Neural cell (in vitro differentiated cells): ENCODE data around the gene C10orf105. TPM values are rescaled to one million over a fixed set of nuclear protein-coding genes. Genes with fewer than 3 reads are reported as not detected.

Experiments used
- H2AFZ ChIP-seq: fragments of 200-600, 300-800 bp; sonication (generic), shearing (Covaris generic); 2 replicates; pipeline ENCODE4 v1.6.0; 2014; ENCODE audit warnings: low read depth, mild to moderate bottlenecking, antibody characterized with exemption, low read length, moderate library complexity
- H3F3A ChIP-seq: fragments of 200-600 bp; shearing (Covaris generic); 2 replicates; pipeline ENCODE4 v1.6.1; 2016; ENCODE audit warnings: mild to moderate bottlenecking, moderate library complexity, mixed read lengths, antibody characterized with exemption, low read length; ENCODE audit not compliant: insufficient read depth, poor library complexity, severe bottlenecking
- H3K27ac ChIP-seq: fragments of 200-600, 300-800 bp; sonication (generic), shearing (Covaris generic); 2 replicates; pipeline ENCODE4 v1.5.1; 2014; ENCODE audit warnings: mild to moderate bottlenecking, low read length, moderate library complexity
- H3K27me3 ChIP-seq: fragments of 300-800, 200-600 bp; sonication (generic), shearing (Covaris generic); 2 replicates; pipeline ENCODE4 v1.6.0; 2014; ENCODE audit warnings: mild to moderate bottlenecking, low read depth, low read length, moderate library complexity; ENCODE audit not compliant: insufficient read depth
- H3K36me3 ChIP-seq: fragments of 300-800, 200-600 bp; sonication (generic), shearing (Covaris generic); 2 replicates; pipeline ENCODE4 v1.5.1; 2014; ENCODE audit warnings: mild to moderate bottlenecking, antibody characterized with exemption, low read length, moderate library complexity; ENCODE audit not compliant: insufficient read depth
- H3K4me2 ChIP-seq: fragments of 300-800, 200-600 bp; sonication (generic), shearing (Covaris generic); 2 replicates; pipeline ENCODE4 v1.6.0; 2014; ENCODE audit warnings: mild to moderate bottlenecking, low read length
- H3K4me3 ChIP-seq: fragments of 300-800, 200-600 bp; sonication (generic), shearing (Covaris generic); 2 replicates; pipeline ENCODE4 v1.5.1; 2014; ENCODE audit warnings: mild to moderate bottlenecking, low read length, moderate library complexity
- H3K79me2 ChIP-seq: fragments of 200-600 bp; shearing (Covaris generic); replicated peaks from 2 replicates; pipeline ENCODE4 v1.6.0; 2014; ENCODE audit warnings: mild to moderate bottlenecking, low read length, moderate library complexity; ENCODE audit not compliant: insufficient read depth
- H3K9ac ChIP-seq: fragments of 300-800, 200-600 bp; sonication (generic), shearing (Covaris generic); 2 replicates; pipeline ENCODE4 v1.6.1; 2016; ENCODE audit warnings: mild to moderate bottlenecking, low read length, mixed read lengths
- H3K9me2 ChIP-seq: fragments of 200-600 bp; shearing (Covaris generic); 2 replicates; pipeline ENCODE4 v1.6.1; 2016; ENCODE audit warnings: mild to moderate bottlenecking, low read length, mixed read lengths; ENCODE audit not compliant: insufficient read depth
- H3K9me3 ChIP-seq: fragments of 200-600, 300-800 bp; sonication (generic), shearing (Covaris generic); 2 replicates; pipeline ENCODE4 v1.6.1; 2016; ENCODE audit warnings: mild to moderate bottlenecking, mixed run types, low read length, moderate library complexity, mixed read lengths
- H4K20me1 ChIP-seq: fragments of 200-600 bp; shearing (Covaris generic); 2 replicates; pipeline ENCODE4 v1.6.1; 2016; ENCODE audit warnings: mild to moderate bottlenecking, mixed run types; ENCODE audit not compliant: insufficient read depth
- EP300 ChIP-seq: fragments of 450-650 bp; conservative IDR thresholded peaks from 2 replicates; pipeline ENCODE4 v1.6.1; 2014; ENCODE audit warnings: antibody characterized with exemption, mild to moderate bottlenecking, moderate library complexity; ENCODE audit not compliant: poor library complexity, severe bottlenecking
- EZH2 ChIP-seq: fragments of 200-600, 300-800 bp; shearing (Covaris generic), sonication (generic); IDR thresholded peaks from 2 replicates; pipeline ENCODE4 v1.6.1; 2014; ENCODE audit warnings: antibody characterized with exemption, low read length, borderline replicate concordance, mild to moderate bottlenecking; ENCODE audit not compliant: insufficient read depth, poor library complexity, severe bottlenecking
- MXI1 ChIP-seq: fragments of 450-650 bp; conservative IDR thresholded peaks from 2 replicates; pipeline ENCODE4 v1.6.1; 2014; ENCODE audit warnings: antibody characterized with exemption, mild to moderate bottlenecking; ENCODE audit not compliant: poor library complexity, severe bottlenecking
- POLR2AphosphoS5 ChIP-seq: IDR thresholded peaks from 2 replicates; pipeline ENCODE4 v1.6.1; 2012
- RAD21 ChIP-seq: fragments of 450-650 bp; conservative IDR thresholded peaks from 2 replicates; pipeline ENCODE4 v1.6.1; 2014; ENCODE audit warnings: antibody characterized with exemption, mild to moderate bottlenecking, moderate library complexity
- SMC3 ChIP-seq: fragments of 450-650 bp; conservative IDR thresholded peaks from 2 replicates; pipeline ENCODE4 v1.6.1; 2014; ENCODE audit warnings: antibody characterized with exemption, mild to moderate bottlenecking, moderate library complexity; ENCODE audit not compliant: poor library complexity
- TAF1 ChIP-seq: IDR thresholded peaks from 2 replicates; pipeline ENCODE4 v1.6.1; 2012; ENCODE audit warnings: low read depth
- polyA plus RNA-seq: library from polyadenylated mRNA; depleted of rRNA; stranded (reverse); fragments of >200 nt; gene quantifications from 2 replicates; pipeline ENCODE4 v1.2.3, GENCODE V29; 2014
- TF ChIP-seq, protein P1 (sequence below): IDR thresholded peaks from 2 replicates; pipeline ENCODE4 v1.6.1; 2012; ENCODE audit warnings: borderline replicate concordance
- TF ChIP-seq, protein P2 (sequence below): fragments of 450-650 bp; IDR thresholded peaks from 2 replicates; pipeline ENCODE4 v1.5.1; 2014; ENCODE audit warnings: antibody characterized with exemption, mild to moderate bottlenecking, moderate library complexity; ENCODE audit not compliant: poor library complexity, severe bottlenecking

Gene C10orf105
- polyA plus RNA-seq, 1 donor from 2014 or later = 0.11 TPM

DNA sequence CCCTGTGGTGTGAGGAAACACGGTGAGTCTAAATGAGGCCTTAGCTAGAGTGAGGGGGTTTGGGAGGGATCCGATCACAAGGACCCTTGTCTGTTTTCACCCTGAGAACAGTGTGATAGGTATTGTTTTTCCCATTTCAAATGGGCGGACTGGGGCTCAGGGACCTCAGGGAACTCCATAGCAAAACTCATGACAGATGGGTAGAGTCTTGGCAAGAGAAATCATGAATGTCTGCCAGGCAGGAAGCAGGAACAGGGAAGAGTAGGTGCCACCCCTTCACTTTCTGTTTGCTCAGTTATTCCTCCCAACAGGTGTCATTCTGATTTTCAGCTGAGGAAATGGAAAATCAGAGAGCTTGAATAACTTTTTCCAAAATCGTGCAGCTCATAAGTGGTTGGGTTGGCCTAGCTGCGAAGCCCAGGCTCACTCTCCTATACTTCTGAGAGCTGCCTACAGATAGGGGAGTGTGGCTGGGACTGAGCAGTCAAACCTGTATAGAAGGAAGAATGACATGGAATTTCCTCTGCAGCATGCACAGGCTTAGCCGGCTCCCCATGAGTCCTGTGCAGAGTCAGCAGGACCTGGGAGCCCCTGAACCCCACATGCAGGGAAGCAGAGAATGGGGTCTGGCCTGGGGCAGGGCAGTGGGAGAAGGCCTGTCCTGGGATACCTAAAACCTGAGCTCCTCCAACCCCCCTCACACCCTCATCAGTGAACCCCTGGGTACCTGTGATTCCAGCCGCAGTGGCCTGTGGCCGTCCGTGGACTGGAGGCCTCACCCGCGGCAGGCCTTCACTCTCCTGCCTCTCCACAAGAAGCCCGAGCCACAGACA, 17.6 kb upstream of the C10orf105 start:
- H3K36me3 ChIP-seq = no peaks in the 10 kb centered on the region
- no peaks in the 10 kb centered on the region for H3K27me3 ChIP-seq
- no peak for TF ChIP-seq RAD21
- no peak for TF ChIP-seq TAF1
- TF ChIP-seq POLR2AphosphoS5 = no peak
- H4K20me1 ChIP-seq = no peaks in the 10 kb centered on the region
- H3K27ac ChIP-seq = no peak overlapping the region
- no peaks in the 10 kb centered on the region for H3K9me3 ChIP-seq
- no peaks in the 10 kb centered on the region for H3K79me2 ChIP-seq
- no peak overlapping the region for H3K4me3 ChIP-seq
- H3K9ac ChIP-seq = no peak overlapping the region
- H3K9me2 ChIP-seq = no peaks in the 10 kb centered on the region
- no peak overlapping the region for H3K4me2 ChIP-seq
- no peaks in the 10 kb centered on the region for H3F3A ChIP-seq
- H2AFZ ChIP-seq = no peak overlapping the region

DNA sequence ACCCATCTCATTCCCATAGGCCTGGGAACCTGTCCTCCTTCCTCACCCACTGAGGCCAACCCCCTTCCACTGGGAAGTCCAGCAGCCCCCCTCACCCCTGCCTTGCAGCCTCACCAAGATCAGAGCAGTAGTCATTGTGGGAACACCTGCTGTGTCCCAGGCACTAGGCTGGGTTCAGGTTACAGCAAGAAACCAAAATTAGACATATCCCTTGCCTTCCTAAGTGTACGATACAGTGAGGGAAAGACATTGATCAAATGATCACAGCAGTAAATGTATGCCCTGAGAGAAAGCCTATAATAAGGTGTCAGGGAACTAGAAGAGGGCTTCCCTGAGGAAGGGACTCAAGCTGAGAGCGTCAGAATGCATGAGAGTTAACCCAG, 17.0 kb upstream of the C10orf105 start:
- Histone ChIP-seq H3K9ac (no peak overlapping the region), H3K27ac (no peak overlapping the region), H3K9me3 (no peaks in the 10 kb centered on the region), H3K36me3 (no peaks in the 10 kb centered on the region), H2AFZ (no peak overlapping the region), H3K79me2 (no peaks in the 10 kb centered on the region), H3K27me3 (no peaks in the 10 kb centered on the region), H4K20me1 (no peaks in the 10 kb centered on the region), H3F3A (no peaks in the 10 kb centered on the region), H3K4me2 (no peak overlapping the region), H3K9me2 (no peaks in the 10 kb centered on the region), H3K4me3 (no peak overlapping the region)
- TF ChIP-seq POLR2AphosphoS5 (peak; percentile 76), TAF1 (no peak), MXI1 (no peak), EZH2 (no peak)

DNA sequence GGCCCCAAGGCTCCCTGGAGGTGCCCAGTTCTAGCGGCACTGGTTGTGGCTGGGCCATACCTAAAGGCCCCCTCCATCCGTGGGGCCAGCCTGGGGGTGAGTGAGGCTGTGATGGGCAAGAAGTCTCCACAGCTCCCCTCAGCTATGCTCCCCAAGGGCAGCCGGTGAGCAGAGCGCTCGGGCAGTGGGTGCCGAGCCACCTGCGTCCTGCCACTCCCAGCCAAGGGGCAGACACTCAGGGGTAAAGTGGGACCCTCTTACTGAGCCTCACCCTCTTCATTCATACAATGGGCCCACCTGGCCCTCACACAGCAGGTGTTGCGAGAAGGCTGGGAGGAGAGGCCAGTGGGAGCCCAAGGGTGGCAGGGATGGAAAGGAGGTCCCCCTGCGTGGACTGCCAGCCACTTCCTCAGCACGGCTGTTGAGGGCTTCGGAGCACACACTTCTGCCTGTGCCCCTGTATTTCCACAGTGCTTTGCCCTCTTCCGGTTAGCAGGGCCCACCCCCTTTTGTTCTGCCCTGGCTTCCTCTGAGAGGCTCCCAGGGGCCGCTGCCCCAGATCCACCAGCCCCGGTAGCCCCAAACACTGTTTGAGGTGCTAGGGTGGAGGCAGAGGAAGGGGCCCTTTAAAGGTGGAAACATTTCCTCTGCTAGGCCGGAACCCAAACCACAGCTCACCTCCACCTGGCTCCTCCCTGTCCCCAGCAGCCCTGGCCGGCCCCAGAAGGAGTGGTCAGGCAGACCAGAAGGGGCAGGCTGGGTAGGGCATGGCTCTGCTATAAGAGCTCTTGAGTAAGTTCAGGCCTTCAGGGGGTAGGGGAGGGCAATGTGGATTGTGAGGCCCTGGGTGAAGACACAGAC, 16.4 kb upstream of the C10orf105 start:
- Histone ChIP-seq H3K9me3 (no peaks in the 10 kb centered on the region), H3K9me2 (no peaks in the 10 kb centered on the region), H3F3A (no peaks in the 10 kb centered on the region), H3K36me3 (no peaks in the 10 kb centered on the region), H3K4me2 (no peak overlapping the region), H3K27ac (no peak overlapping the region), H2AFZ (no peak overlapping the region), H3K4me3 (no peak overlapping the region), H3K79me2 (no peaks in the 10 kb centered on the region), H4K20me1 (no peaks in the 10 kb centered on the region), H3K27me3 (no peaks in the 10 kb centered on the region), H3K9ac (no peak overlapping the region)
- TF ChIP-seq TAF1 (no peak), POLR2AphosphoS5 (no peak), SMC3 (no peak), EZH2 (no peak), EP300 (no peak), RAD21 (no peak), MXI1 (no peak)
- TF ChIP-seq, protein P1, sequence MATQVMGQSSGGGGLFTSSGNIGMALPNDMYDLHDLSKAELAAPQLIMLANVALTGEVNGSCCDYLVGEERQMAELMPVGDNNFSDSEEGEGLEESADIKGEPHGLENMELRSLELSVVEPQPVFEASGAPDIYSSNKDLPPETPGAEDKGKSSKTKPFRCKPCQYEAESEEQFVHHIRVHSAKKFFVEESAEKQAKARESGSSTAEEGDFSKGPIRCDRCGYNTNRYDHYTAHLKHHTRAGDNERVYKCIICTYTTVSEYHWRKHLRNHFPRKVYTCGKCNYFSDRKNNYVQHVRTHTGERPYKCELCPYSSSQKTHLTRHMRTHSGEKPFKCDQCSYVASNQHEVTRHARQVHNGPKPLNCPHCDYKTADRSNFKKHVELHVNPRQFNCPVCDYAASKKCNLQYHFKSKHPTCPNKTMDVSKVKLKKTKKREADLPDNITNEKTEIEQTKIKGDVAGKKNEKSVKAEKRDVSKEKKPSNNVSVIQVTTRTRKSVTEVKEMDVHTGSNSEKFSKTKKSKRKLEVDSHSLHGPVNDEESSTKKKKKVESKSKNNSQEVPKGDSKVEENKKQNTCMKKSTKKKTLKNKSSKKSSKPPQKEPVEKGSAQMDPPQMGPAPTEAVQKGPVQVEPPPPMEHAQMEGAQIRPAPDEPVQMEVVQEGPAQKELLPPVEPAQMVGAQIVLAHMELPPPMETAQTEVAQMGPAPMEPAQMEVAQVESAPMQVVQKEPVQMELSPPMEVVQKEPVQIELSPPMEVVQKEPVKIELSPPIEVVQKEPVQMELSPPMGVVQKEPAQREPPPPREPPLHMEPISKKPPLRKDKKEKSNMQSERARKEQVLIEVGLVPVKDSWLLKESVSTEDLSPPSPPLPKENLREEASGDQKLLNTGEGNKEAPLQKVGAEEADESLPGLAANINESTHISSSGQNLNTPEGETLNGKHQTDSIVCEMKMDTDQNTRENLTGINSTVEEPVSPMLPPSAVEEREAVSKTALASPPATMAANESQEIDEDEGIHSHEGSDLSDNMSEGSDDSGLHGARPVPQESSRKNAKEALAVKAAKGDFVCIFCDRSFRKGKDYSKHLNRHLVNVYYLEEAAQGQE = no peak
- TF ChIP-seq, protein P2, sequence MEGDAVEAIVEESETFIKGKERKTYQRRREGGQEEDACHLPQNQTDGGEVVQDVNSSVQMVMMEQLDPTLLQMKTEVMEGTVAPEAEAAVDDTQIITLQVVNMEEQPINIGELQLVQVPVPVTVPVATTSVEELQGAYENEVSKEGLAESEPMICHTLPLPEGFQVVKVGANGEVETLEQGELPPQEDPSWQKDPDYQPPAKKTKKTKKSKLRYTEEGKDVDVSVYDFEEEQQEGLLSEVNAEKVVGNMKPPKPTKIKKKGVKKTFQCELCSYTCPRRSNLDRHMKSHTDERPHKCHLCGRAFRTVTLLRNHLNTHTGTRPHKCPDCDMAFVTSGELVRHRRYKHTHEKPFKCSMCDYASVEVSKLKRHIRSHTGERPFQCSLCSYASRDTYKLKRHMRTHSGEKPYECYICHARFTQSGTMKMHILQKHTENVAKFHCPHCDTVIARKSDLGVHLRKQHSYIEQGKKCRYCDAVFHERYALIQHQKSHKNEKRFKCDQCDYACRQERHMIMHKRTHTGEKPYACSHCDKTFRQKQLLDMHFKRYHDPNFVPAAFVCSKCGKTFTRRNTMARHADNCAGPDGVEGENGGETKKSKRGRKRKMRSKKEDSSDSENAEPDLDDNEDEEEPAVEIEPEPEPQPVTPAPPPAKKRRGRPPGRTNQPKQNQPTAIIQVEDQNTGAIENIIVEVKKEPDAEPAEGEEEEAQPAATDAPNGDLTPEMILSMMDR = no peak
